ENCODE data around the gene CLEC20A.

DNA sequence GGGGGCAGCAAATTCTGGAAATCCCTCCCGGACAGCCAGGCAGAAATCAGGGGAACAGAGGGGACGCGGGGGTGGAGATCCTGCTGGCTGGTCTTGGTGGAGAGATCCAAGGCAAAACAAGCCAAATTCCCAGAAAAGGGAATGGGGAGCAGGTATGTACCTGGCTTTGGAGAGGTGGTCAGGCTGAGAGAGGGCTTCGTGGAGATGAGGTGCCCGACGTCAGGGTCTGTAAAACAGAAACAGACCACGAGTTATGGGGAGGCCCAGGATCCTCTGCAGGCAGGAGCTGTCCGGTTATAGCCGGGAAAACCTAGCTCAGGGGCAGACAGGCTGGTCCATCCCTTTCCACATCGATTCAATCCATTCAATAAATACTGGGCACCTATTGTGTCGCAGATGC is 4.4 kb downstream of the CLEC20A start:
- TF ChIP-seq POLR2AphosphoS5 (IDR thresholded peaks at IDR 0.05; ENCODE audit: low read depth, low read length), result no peak
- no peak for TF ChIP-seq POLR2A (IDR thresholded peaks at IDR 0.05; ENCODE audit: low read depth, low read length)

Measured in GM12892 (cell line).